Chondrocyte (in vitro differentiated cells): Measurements from ENCODE around the gene INPP5A. TPM values are rescaled to one million over a fixed set of nuclear protein-coding genes. Genes with fewer than 3 reads are reported as not detected.

ENCODE experiments used
- DNase-seq: peaks from one replicate; pipeline ENCODE4 v3.0.0; 2021; ENCODE audit warnings: mixed read lengths, low spot score
- H3K27ac Mint-ChIP-seq: one replicate; pipeline ENCODE4 v1.8.0; 2021; ENCODE audit warnings: mild to moderate bottlenecking, moderate library complexity, mixed read lengths; ENCODE audit not compliant: unreplicated experiment
- H3K27me3 Mint-ChIP-seq: 2 replicates; pipeline ENCODE4 v1.8.0; 2021; ENCODE audit warnings: low read depth, mixed read lengths
- H3K36me3 Mint-ChIP-seq: 2 replicates; pipeline ENCODE4 v1.8.0; 2021; ENCODE audit warnings: low read depth, mixed read lengths
- H3K4me1 Mint-ChIP-seq: 2 replicates; pipeline ENCODE4 v1.8.0; 2021; ENCODE audit warnings: low read depth, mild to moderate bottlenecking, mixed read lengths
- H3K4me3 Mint-ChIP-seq: one replicate; pipeline ENCODE4 v1.8.0; 2021; ENCODE audit warnings: mild to moderate bottlenecking, moderate library complexity, mixed read lengths; ENCODE audit not compliant: unreplicated experiment
- H3K9me3 Mint-ChIP-seq: 2 replicates; pipeline ENCODE4 v1.8.0; 2021; ENCODE audit warnings: low read depth, mixed read lengths
- total RNA-seq: library from RNA; stranded (reverse); gene quantifications from 3 replicates; pipeline ENCODE4 v1.2.1, GENCODE V29; 2021
- TF ChIP-seq, protein P1 (sequence below): fragments of 200-600 bp; sonication (generic); IDR thresholded peaks from 2 replicates; pipeline ENCODE4 v1.5.0; 2021; ENCODE audit warnings: antibody characterized with exemption, mild to moderate bottlenecking, moderate library complexity

INPP5A gene
- total RNA-seq, 1 donor from 2014 or later = 40.6 TPM

DNA sequence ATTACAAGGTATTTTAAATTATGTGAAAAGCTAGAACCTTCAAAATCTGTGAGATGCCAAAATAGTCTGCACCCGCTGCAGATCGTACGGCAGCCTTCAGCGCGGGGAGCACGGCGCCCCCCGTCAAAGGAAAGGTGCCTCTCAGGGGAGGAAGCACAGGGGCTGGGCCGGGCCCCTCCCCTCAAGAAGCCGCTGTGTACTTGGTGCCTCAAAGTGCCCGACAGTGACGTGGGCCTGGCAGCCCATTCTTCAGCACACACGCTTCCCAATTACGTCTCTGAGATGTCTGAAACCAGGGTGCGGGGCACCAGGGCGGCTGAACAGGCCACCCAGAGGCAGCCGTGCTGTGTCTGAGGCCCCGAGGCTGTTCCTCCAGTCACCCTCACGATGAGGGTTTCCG, 116.1 kb downstream of the INPP5A start:
- DNase-seq = no peak
- peaks cover 3% of the 10 kb centered on the region for H3K4me1 Mint-ChIP-seq
- H3K27me3 Mint-ChIP-seq = no peaks in the 10 kb centered on the region
- no peak overlapping the region for H3K4me3 Mint-ChIP-seq
- H3K36me3 Mint-ChIP-seq = peaks cover 4% of the 10 kb centered on the region
- no peak overlapping the region for H3K27ac Mint-ChIP-seq
- TF ChIP-seq, protein P1, sequence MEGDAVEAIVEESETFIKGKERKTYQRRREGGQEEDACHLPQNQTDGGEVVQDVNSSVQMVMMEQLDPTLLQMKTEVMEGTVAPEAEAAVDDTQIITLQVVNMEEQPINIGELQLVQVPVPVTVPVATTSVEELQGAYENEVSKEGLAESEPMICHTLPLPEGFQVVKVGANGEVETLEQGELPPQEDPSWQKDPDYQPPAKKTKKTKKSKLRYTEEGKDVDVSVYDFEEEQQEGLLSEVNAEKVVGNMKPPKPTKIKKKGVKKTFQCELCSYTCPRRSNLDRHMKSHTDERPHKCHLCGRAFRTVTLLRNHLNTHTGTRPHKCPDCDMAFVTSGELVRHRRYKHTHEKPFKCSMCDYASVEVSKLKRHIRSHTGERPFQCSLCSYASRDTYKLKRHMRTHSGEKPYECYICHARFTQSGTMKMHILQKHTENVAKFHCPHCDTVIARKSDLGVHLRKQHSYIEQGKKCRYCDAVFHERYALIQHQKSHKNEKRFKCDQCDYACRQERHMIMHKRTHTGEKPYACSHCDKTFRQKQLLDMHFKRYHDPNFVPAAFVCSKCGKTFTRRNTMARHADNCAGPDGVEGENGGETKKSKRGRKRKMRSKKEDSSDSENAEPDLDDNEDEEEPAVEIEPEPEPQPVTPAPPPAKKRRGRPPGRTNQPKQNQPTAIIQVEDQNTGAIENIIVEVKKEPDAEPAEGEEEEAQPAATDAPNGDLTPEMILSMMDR = no peak
- no peaks in the 10 kb centered on the region for H3K9me3 Mint-ChIP-seq

- Mint-ChIP-seq H3K4me3 (no peak overlapping the region), H3K4me1 (peaks cover 3% of the 10 kb centered on the region), H3K9me3 (no peaks in the 10 kb centered on the region), H3K36me3 (peaks cover 5% of the 10 kb centered on the region), H3K27me3 (no peaks in the 10 kb centered on the region), H3K27ac (no peak overlapping the region)
- TF ChIP-seq, protein P1 = no peak
- no peak for DNase-seq
Observed at GRCh38 chr10:132654121-132654571, 116.6 kb downstream of the INPP5A start.

DNA sequence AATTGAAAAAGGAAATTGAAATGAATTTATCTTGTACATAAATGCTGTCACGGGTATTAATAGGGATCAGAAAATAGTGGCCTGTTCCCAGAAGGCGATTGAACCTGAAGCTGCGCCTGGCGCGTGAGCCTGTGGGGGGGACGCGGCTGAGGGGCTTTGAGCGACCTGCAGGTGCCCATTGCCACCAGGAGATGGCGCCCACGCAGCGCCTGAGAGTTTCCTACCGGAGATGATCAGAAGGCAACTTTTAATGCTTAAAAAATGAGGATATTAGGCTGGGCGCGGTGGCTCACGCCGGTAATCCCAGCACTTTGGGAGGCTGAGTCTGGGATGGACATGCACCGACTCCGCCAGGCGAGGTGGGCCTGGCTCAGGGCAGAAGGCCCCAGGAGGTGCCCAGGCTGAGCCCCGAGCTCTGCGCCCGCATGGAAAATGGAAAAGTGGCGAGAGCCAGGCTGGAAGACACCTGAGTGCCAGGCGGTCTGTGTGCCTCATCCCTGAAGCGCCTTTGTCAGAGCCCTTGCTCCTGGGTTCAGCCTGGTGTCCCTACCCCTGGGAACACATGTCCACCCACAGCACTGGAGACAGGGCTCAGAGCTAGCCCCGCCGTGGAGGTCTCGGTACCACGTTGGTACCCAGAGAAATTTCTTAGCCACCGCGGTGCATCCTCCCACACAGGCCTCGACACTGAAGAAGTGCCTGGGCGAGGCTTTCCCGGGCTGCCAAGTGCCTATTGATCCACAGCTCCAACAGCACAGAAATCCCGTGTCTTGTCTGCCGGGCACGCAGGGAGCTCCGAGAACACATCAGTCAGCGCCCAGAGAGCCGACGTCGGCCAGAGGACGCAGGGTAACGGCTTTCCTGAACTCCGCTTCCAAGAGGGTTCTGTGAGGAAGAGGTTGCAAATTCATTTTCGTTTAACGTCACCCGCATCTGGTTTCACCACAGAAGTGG, 117.4 kb downstream of the INPP5A start:
- Mint-ChIP-seq H3K4me3 (no peak overlapping the region), H3K27ac (no peak overlapping the region), H3K27me3 (no peaks in the 10 kb centered on the region), H3K36me3 (peaks cover 7% of the 10 kb centered on the region), H3K4me1 (peaks cover 3% of the 10 kb centered on the region), H3K9me3 (no peaks in the 10 kb centered on the region)
- TF ChIP-seq, protein P1 = peak; percentile 98
- no peak for DNase-seq

- Mint-ChIP-seq H3K36me3 (peaks cover 14% of the 10 kb centered on the region), H3K4me3 (no peak overlapping the region), H3K27me3 (no peaks in the 10 kb centered on the region), H3K27ac (no peak overlapping the region), H3K9me3 (no peaks in the 10 kb centered on the region), H3K4me1 (peaks cover 3% of the 10 kb centered on the region)
- TF ChIP-seq, protein P1 = no peak
- no peak for DNase-seq
Observed at GRCh38 chr10:132655735-132656134, 118.1 kb downstream of the INPP5A start.

DNA sequence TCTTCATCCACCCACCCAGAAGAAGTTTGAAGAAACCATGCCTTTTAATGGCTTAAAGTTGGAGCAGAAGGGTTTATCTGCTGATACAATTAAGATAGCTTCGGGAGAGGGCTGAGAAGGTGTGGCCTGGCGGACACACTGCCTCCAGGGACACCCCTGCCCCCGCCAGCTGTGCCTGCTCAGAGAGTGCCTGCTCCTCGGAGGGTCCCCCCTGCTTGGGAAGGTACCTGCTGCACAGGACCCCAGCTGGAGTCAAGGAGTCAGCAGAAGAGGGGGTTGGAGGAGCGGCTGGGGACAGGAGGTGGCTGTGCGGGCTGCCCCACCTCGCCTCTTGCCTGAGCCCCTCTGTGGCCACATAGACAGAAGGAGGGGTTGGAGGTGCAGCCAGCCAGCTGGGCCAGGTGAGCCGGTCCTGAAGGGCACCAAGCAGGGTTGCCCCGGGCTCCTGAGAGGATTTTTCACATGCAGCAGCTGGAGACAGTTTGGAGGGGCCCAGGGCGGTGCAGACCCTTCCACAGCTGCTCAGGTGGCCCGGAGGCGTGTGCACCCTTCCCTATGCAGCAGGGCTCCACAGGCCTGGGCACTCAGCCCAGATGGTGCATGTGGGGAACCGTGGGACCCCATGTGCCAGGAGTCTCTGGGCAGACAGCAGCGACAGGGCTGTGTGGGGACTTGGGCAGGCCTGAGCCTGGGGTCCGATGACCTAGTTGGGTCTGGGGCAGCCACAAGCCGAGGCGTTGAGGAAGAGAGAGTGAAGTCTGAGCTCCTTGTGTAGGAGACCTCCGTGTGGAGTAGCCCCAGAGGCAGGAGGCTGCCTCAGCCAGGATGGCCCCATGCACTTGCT, 118.9 kb downstream of the INPP5A start:
- Mint-ChIP-seq H3K9me3 (no peaks in the 10 kb centered on the region), H3K4me1 (peaks cover 3% of the 10 kb centered on the region), H3K36me3 (peaks cover 16% of the 10 kb centered on the region), H3K4me3 (no peak overlapping the region), H3K27me3 (no peaks in the 10 kb centered on the region), H3K27ac (no peak overlapping the region)
- TF ChIP-seq, protein P1 = no peak
- DNase-seq = no peak
